Measurements from ENCODE around the gene FAM181B.

- TF ChIP-seq, protein P1, sequence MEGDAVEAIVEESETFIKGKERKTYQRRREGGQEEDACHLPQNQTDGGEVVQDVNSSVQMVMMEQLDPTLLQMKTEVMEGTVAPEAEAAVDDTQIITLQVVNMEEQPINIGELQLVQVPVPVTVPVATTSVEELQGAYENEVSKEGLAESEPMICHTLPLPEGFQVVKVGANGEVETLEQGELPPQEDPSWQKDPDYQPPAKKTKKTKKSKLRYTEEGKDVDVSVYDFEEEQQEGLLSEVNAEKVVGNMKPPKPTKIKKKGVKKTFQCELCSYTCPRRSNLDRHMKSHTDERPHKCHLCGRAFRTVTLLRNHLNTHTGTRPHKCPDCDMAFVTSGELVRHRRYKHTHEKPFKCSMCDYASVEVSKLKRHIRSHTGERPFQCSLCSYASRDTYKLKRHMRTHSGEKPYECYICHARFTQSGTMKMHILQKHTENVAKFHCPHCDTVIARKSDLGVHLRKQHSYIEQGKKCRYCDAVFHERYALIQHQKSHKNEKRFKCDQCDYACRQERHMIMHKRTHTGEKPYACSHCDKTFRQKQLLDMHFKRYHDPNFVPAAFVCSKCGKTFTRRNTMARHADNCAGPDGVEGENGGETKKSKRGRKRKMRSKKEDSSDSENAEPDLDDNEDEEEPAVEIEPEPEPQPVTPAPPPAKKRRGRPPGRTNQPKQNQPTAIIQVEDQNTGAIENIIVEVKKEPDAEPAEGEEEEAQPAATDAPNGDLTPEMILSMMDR (IDR thresholded peaks at IDR 0.05), result no peak
- TF ChIP-seq EZH2 (IDR thresholded peaks at IDR 0.05) (peak; percentile 97), EZH2phosphoT487 (IDR thresholded peaks at IDR 0.05) (peak; percentile 96)
Measured at GRCh38 chr11:82732348-82732733, 1.3 kb downstream of the FAM181B start.

Data from neural progenitor cell (in vitro differentiated cells).